HG02642 (cell line): ENCODE measurements around the gene TFEB.

ENCODE experiments used
- ATAC-seq: cut with Tn5 transposase; IDR thresholded peaks from one replicate; pipeline ENCODE4 v1.9.1; 2021; ENCODE audit warnings: mild to moderate bottlenecking; ENCODE audit not compliant: unreplicated experiment, poor library complexity

TFEB gene

GRCh38 chr6:41709375-41709774 lies 26.0 kb downstream of the TFEB start:
- no peak for ATAC-seq

GRCh38 chr6:41708856-41709255 lies 26.6 kb downstream of the TFEB start:
- ATAC-seq: no peak

DNA sequence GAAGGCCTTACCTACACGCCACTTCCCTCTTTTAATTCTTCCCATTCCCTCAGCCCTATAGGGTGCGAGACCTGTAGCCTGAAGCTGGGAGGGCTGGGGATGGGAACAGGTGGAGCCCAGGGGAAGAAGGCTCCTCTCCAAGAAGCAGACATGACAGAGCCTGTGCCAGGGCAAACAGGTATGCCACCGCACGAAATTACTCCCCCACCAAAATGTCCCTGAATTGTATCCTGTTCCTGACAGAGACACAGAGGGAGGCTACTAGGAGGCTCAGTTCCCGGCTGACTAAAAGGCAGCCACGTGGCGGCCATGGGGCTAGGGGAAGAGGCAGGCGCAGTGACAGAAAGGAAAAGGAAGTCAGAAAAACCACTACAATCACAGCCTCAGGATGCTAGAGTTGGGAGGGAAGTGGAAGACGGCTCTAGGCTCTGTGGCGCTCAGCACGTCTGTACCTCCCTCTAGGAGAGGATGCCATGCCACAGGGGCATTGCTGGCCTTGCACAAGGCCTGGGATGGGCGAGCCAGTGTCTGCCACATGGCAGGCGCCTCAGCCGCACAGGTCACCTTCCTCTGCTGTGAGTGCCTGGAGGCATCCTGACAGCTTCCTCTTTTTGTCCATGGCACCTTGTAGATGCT lies 27.7 kb downstream of the TFEB start:
- ATAC-seq: no peak

DNA sequence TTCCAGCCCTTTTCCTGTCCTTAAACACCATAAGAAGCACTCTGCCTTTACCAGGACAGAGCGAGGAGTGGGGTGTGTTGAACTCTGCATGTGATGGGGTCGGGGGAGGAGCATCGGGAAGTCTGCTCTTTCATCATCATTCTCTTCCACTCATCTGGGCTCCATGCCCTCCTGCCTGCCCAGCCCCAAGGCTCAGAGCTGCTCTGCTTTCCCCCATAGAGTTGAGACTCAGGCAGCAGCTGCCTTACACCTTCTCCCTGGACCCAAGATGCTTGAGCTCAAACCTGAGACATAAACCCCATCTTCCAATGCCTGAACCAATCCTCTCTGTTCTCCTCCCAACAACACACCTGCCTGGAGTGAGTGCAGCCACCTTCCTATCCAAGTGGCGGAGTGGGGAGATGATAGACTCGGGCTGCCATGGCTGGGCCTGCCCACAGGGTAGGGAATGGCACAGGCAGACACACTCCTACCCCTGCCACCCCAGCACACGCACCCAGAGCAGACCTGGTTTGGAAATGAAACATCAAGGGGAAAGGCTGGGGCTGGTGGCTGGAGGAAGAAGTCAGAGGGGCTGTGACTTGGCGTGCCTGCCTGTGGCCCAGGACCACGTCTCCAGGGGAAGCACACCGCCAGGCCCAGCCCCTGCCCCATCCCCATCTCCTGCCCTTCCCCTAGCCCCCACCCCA lies 28.4 kb downstream of the TFEB start:
- ATAC-seq: no peak

DNA sequence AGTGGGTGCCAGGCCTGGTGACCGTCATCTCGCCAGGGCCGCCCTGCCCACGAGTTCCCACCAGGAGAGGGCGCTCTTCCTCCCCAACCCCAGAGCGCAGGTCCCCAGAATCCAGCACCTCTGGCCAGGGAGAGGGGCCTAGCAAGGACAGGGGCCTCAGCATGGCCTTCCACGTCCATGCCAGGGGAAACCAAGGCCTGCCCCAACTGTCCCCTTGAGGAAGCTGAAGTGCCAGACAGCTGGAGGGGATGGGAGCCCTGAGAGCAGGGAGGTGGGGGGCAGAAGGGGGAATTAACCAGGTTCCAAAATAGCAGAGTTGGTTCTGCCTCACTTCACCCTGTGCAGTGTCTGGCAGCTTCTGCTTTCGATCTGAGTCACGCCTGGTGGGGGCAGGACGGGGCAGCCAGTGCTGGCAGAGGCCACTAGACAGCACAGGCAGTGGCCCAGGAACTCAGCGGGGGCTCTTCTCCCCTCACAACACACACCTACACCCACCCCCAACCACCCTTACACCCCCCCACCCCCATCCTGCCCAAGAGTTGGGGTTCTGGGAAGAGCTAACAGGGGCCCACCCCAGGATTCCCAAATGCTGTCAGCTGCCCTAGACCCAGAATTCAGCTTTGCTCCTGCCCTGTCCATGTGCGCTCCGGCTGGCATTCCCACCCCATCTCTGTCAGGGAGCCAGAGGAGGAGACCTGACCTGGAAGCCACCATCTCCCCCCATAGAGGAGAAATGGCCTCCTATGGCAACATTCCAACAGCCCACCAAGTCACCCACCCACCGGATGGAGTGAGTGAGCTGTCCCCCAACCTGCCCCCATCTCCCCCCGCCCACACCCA lies 29.2 kb downstream of the TFEB start:
- ATAC-seq: peak; percentile 73

GRCh38 chr6:41705311-41705995 lies 30.0 kb downstream of the TFEB start:
- ATAC-seq: peak; percentile 0

GRCh38 chr6:41704656-41705310 lies 30.6 kb downstream of the TFEB start:
- no peak for ATAC-seq

GRCh38 chr6:41704028-41704427 lies 31.4 kb downstream of the TFEB start:
- ATAC-seq: no peak

DNA sequence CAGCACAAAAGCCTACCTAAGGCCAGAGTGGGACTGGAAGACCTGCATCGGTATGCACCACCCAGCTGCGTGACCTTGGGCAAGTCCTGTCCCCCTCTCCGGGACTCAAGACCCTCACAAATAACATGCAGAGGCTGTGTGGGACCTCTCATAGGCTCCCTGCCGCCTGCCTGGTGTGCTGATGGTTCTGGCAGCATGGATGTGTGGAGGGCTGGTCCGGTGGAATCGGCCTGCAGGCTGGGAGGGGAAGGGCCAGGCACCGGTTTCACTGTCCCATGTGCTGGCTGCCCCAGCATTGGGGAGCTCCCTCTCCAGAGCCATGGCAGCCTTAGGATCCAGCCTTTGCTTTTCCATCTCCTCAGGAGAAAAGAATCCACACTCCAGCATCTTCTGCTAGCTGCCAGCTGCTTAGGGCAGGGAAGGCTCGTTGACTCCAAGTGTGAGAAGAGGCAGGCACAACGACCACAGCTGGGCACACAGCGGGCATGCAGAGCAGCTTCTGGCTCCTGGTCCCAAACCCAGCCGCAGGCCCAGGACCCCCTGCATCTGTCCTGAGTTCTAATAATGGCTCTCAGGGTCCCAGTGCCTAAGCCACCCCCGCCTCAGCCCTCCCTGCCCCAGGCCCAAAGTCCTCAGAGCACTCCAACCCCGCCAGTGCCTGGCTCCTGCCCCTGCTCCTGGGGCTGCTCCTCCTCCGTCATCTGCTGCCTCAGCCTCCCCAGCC lies 32.5 kb downstream of the TFEB start:
- no peak for ATAC-seq

- ATAC-seq: no peak
Measured at GRCh38 chr6:41702089-41702745, 33.2 kb downstream of the TFEB start.

GRCh38 chr6:41700463-41701347 lies 34.7 kb downstream of the TFEB start:
- no peak for ATAC-seq

DNA sequence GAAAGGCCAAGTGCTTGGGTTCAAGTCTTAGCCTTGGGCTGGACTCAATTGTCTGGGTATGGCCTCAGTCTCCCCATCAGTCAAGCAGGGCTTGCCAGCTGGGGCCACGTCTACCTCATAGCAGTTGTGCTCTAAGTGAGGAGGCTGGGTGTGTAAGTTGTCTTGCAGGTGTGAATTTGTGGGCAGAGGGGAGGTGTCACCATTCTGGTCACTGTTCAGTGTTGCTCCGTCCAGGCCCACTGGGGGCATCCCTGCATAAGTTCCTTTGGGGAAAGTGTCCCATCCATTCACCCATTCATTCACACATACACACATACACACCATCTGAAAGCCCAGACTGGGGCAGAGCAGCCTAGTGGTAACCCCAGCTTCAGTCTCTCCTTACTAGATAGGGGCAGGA lies 36.3 kb downstream of the TFEB start:
- no peak for ATAC-seq

DNA sequence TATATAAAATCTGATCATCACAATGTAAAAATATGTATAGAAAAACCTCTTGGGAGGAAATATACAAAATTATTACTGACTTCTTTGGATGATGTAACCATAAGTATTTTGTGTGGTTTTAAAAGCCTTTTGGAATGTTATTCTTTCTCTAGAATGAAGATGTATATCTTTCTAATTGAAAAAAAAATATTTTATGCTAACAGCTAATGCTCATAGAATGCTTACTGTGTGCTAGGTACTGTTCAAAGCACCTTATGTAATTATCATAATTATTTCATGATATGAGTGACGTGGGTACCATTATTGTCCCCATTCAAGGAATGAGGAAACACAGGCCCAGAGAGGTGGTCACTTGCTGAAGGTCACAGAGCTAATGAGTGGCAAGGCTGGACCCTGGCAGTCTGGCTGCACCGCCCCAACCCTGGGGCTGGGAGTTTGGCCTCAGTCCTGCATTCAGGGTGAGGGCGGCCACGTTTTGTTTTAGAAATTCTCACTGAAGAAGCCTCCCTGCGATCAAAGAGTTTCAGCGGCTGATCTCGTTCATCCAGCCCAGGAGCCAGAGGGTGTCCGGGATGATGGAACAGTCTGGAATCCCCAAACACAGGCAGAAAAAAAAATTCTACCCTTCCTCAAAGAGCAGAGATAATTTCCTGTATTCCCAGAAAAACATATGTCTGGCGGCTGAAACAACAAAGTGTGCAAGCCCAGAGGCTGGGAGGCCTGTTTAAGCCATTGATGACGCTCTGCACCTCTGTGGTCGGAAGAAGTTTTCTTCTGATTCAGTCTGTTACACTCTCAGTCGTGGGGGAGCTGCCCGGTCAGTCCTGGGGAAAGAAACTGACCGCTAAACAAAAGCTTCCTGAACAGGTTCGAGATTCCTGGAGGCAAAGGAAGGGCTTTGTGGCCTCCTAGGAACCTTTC lies 37.3 kb downstream of the TFEB start:
- ATAC-seq: no peak

- ATAC-seq: no peak
Measured at GRCh38 chr6:41696788-41697187, 38.6 kb downstream of the TFEB start.

DNA sequence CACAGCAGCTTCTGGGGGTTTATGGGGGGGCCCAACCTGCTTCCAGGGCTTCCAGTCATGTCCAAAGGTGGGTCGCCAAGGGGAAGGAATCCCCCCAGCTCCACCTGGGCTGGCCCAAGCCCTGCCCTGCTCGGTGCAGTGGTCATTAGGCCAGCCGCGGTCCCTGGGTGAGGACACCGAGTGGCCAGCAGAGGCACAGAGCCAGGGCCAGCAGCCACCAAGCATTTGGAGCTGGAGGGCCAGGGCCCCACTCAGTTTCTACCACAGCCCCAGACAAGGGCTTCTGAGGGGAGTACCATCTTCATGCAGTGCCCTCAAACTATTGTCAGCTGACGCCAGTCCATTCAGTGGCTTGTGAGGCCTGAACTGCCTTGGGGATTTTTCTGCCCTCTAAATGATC lies 39.6 kb downstream of the TFEB start:
- no peak for ATAC-seq

- ATAC-seq: no peak
Measured at GRCh38 chr6:41694815-41695526, 40.4 kb downstream of the TFEB start.
